ENCODE measurements around the gene MOK. TPM values are rescaled to one million over a fixed set of nuclear protein-coding genes. Genes with fewer than 3 reads are reported as not detected.

MOK gene
- total RNA-seq, 1 experiment from 2014 or later: 107 TPM

DNA sequence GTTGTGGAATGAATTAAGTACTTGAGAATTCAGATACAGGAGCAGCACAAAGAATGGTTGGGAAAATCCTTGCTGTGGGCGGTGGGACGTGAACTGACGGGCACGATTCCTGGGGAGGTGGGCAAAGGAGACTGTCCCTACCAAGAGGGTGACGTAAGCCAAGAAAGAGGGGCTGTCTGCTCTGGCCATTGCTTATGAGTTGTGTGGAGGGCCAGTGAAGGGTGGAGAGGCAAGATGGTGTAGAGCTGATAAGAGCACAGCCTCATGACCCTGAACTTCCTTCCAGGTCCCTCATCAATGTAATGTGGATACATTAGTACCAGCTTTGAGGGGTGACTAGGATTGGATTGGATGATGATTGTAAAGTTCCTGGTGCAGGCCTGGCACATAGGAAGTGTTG is 115.1 kb downstream of the MOK start:
- H3K4me1 Mint-ChIP-seq (ENCODE audit: low read depth, unreplicated experiment): peaks cover 37% of the 10 kb centered on the region
- H3K9me3 Mint-ChIP-seq (ENCODE audit: low read depth, unreplicated experiment): no peaks in the 10 kb centered on the region
- H3K27me3 Mint-ChIP-seq (ENCODE audit: unreplicated experiment): no peaks in the 10 kb centered on the region
- DNase-seq: no peak
- CTCF ChIA-PET: no interaction called here
- H3K4me3 Mint-ChIP-seq (ENCODE audit: low read depth, unreplicated experiment): no peak overlapping the region
- intact Hi-C loops (cut with micrococcal nuclease; ENCODE audit: unreplicated experiment): no loop called here
- no peak overlapping the region for H3K27ac Mint-ChIP-seq (ENCODE audit: unreplicated experiment)
- TF ChIP-seq, protein P1, sequence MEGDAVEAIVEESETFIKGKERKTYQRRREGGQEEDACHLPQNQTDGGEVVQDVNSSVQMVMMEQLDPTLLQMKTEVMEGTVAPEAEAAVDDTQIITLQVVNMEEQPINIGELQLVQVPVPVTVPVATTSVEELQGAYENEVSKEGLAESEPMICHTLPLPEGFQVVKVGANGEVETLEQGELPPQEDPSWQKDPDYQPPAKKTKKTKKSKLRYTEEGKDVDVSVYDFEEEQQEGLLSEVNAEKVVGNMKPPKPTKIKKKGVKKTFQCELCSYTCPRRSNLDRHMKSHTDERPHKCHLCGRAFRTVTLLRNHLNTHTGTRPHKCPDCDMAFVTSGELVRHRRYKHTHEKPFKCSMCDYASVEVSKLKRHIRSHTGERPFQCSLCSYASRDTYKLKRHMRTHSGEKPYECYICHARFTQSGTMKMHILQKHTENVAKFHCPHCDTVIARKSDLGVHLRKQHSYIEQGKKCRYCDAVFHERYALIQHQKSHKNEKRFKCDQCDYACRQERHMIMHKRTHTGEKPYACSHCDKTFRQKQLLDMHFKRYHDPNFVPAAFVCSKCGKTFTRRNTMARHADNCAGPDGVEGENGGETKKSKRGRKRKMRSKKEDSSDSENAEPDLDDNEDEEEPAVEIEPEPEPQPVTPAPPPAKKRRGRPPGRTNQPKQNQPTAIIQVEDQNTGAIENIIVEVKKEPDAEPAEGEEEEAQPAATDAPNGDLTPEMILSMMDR (IDR thresholded peaks at IDR 0.05; ENCODE audit: unreplicated experiment): no peak
- no TSS peak for BruUV-seq (replicated peaks)
- peaks cover 10% of the 10 kb centered on the region for H3K36me3 Mint-ChIP-seq (ENCODE audit: insufficient read depth, unreplicated experiment)

DNA sequence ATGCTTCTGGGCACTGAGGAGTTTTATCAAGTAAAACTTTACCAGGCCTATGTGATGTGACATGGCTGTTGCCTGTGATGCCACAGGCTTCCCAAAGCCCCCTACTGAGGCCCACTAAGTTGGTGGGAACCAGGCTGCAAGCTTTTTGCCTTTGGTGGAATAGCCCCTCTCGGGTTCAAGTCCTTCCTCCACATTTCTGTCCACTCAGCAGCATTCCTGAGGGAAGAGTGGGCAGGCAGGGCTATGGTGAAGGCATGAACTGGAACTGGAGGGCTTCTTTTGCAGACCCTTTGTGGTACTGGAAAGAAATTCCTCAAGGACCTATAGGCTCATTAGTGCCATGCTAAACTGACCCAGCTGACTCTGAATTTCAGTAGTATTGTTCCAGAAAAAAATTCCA is 116.8 kb downstream of the MOK start:
- Mint-ChIP-seq H3K27ac (ENCODE audit: unreplicated experiment) (no peak overlapping the region), H3K27me3 (ENCODE audit: unreplicated experiment) (no peaks in the 10 kb centered on the region), H3K9me3 (ENCODE audit: low read depth, unreplicated experiment) (no peaks in the 10 kb centered on the region), H3K36me3 (ENCODE audit: insufficient read depth, unreplicated experiment) (peaks cover 5% of the 10 kb centered on the region), H3K4me3 (ENCODE audit: low read depth, unreplicated experiment) (no peak overlapping the region), H3K4me1 (ENCODE audit: low read depth, unreplicated experiment) (peaks cover 37% of the 10 kb centered on the region)
- intact Hi-C loops (cut with micrococcal nuclease; ENCODE audit: unreplicated experiment): no loop called here
- no peak for DNase-seq
- no TSS peak for BruUV-seq (replicated peaks)
- CTCF ChIA-PET: no interaction called here
- TF ChIP-seq, protein P1 (IDR thresholded peaks at IDR 0.05; ENCODE audit: unreplicated experiment): no peak

DNA sequence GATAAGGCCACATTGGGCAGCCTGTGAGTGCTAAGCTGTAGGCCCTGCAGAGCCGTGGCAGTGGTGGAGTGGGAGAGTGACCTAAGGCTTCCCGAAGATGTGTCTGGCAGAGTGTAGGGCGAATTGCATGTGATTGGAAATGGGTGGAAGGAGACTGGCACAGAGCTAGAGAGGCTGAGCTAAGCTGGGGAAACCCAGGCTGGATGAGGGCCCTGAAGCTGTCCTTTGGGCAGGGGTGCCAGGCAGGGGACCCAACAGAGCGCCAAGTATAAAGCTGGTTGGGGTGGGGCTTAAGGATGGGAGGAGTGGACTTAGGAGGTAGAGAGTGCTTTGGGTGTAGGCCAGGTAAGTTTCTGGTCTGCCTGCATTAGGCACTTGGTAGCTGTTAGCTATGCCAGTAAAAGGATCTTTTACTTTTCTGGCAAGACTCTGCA is 117.4 kb downstream of the MOK start:
- Mint-ChIP-seq H3K27me3 (ENCODE audit: unreplicated experiment) (no peaks in the 10 kb centered on the region), H3K36me3 (ENCODE audit: insufficient read depth, unreplicated experiment) (peaks cover 5% of the 10 kb centered on the region), H3K4me3 (ENCODE audit: low read depth, unreplicated experiment) (no peak overlapping the region), H3K4me1 (ENCODE audit: low read depth, unreplicated experiment) (peaks cover 35% of the 10 kb centered on the region), H3K27ac (ENCODE audit: unreplicated experiment) (peak overlapping the region; percentile 27), H3K9me3 (ENCODE audit: low read depth, unreplicated experiment) (no peaks in the 10 kb centered on the region)
- CTCF ChIA-PET: interaction anchor here (0.8 kb wide), 1 partner anchor 13 kb away, joined by 3 read pairs; no protein-coding TSS in a partner anchor
- TF ChIP-seq, protein P1 (IDR thresholded peaks at IDR 0.05; ENCODE audit: unreplicated experiment): no peak
- DNase-seq: no peak
- BruUV-seq (replicated peaks): no TSS peak
- intact Hi-C loops (cut with micrococcal nuclease; ENCODE audit: unreplicated experiment): no loop called here

DNA sequence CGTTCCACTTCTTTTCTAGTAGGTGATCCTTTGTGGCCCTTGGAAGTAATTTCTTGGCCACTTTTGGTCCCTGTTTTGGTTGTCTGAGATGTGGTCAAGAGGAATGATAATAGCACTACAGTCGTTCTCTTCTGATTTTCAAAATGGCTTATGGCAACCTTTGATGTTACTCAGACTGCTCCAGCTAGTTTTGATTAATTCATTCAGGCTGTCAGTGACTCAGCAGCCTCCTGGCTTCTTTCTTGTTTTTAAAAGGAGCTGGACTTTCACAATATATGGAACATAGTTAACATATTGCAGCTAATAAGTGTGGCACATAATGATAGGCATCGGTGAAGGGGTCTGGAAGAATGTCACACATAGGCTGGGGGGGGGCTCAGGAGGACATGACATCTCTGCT is 117.9 kb downstream of the MOK start:
- no peak for DNase-seq
- peaks cover 35% of the 10 kb centered on the region for H3K4me1 Mint-ChIP-seq (ENCODE audit: low read depth, unreplicated experiment)
- CTCF ChIA-PET: interaction anchor here (0.7 to 0.8 kb wide), 2 partner anchors 14 to 115 kb away, joined by 3 read pairs; no protein-coding TSS in a partner anchor

More for the DNA sequence above, 117.9 kb downstream of the MOK start:
- Mint-ChIP-seq H3K36me3 (ENCODE audit: insufficient read depth, unreplicated experiment) (peaks cover 5% of the 10 kb centered on the region), H3K4me3 (ENCODE audit: low read depth, unreplicated experiment) (no peak overlapping the region), H3K9me3 (ENCODE audit: low read depth, unreplicated experiment) (no peaks in the 10 kb centered on the region), H3K27me3 (ENCODE audit: unreplicated experiment) (no peaks in the 10 kb centered on the region), H3K27ac (ENCODE audit: unreplicated experiment) (peak overlapping the region; percentile 27)
- intact Hi-C loops (cut with micrococcal nuclease; ENCODE audit: unreplicated experiment): no loop called here
- TF ChIP-seq, protein P1 (IDR thresholded peaks at IDR 0.05; ENCODE audit: unreplicated experiment): no peak
- no TSS peak for BruUV-seq (replicated peaks)
